SK-N-DZ (cell line): Measurements from ENCODE around the gene GPRIN1.
A peak's percentile ranks its signal among the peaks of the same experiment; 100 is the strongest.
"Not testable (repeated sequence)": the region's sequence is repeated elsewhere in the genome, so short reads cannot be mapped to it uniquely, and the experiment has no call there.

ENCODE experiments used
- DNase-seq: peaks from one replicate; pipeline ENCODE4 v3.0.0-alpha.2; 2015; ENCODE audit warnings: low spot score

GPRIN1 gene

DNA sequence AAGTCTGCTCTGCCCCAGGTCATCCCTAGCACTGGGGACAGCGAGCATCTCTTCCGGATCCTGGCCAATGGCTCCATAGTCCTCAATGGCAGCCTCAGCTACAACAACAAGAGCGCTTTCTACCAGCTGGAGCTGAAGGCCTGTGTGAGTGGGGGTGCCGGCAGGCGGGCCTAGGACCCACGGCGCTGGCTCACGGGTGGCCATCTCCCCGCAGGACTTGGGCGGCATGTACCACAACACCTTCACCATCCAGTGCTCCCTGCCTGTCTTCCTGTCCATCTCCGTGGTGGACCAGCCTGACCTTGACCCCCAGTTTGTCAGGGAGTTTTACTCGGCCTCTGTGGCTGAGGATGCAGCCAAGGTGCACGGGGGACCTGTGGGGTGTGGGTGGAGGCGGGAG, 34.9 kb downstream of the GPRIN1 start:
- no peak for DNase-seq

GRCh38 chr5:176574297-176574591, 35.7 kb downstream of the GPRIN1 start:
- DNase-seq: no peak

- peak; percentile 62 for DNase-seq
Measured at GRCh38 chr5:176573564-176574296, 36.2 kb downstream of the GPRIN1 start.

DNA sequence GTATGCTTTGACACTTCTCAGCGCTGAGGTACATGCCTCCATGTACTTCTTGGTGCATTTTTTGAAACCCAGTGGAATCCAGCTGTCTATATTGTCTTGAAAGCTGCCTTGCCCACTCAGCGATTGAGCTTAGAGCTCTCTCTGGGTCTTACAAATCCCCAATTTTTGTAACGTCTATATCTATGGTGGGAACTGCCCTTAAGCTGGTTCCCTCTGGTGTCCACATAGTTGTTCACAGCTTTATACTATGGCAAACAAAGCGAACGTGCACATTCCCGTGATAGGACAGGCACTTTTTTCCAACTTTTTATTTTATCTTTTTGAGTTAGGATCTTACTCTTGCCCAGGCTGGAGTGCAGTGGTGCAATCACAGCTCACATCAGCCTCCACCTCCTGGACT, 39.9 kb downstream of the GPRIN1 start:
- DNase-seq: no peak

DNA sequence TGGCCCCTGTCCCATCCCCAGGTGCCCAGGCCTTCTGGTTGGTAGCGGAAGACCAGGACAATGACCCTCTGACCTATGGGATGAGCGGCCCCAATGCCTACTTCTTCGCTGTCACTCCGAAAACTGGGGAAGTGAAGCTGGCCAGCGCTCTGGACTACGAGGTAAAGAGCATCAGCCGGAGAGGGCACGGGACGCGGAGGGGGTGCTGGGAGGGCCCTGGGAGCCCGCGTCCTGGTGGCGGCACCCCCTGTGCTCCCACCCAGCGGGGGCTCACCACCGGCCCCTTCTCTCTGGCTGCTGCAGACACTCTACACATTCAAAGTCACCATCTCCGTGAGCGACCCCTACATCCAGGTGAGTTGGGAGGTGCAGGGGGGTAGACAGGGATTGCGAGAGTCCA, 41.3 kb downstream of the GPRIN1 start:
- DNase-seq: no peak

DNA sequence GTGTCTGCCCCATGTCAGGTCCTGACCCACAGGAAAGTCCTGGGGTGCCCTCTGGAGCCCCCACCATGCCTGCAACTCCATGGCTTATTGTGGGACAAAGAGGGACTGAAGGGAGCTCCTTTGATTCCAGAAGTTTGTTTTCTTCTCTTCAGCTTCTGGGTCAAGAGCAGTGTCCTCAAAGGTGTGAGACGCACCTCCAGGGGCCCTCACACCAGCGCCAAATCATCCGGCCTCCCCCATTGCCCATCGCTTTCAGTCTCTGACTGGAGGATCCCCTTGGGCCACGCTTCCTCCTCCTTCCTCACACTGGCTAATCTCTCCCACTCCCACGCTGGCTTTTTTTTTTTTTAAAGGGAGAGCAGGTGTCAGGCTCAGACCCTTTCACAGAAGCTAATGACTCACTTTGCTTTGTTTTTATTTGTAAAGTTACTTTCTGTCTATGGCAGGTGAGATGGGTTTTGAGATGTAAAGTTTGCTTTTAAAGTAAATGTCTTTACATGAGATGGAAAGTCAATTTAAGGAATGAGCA, 44.1 kb downstream of the GPRIN1 start:
- no peak for DNase-seq

DNA sequence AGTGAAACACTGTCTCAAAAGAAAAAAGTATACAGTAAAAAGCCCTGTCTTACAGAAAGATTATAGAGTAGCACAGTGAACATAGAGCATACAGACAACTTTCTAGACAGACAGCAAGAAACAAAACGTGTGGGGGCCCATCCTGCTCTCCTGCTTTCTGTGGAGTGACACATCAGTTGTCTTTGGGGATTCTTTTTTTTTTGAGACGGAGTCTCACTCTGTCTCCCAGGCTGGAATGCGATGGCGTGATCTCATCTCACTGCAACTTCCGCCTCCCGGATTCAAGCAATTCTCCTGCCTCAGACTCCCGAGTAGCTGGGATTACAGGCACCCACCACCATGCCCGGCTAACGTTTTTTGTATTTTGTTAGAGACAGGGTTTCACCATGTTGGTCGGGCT, 46.0 kb downstream of the GPRIN1 start:
- no peak for DNase-seq

- no peak for DNase-seq
Measured at GRCh38 chr5:176562189-176562588, 47.8 kb downstream of the GPRIN1 start.

DNA sequence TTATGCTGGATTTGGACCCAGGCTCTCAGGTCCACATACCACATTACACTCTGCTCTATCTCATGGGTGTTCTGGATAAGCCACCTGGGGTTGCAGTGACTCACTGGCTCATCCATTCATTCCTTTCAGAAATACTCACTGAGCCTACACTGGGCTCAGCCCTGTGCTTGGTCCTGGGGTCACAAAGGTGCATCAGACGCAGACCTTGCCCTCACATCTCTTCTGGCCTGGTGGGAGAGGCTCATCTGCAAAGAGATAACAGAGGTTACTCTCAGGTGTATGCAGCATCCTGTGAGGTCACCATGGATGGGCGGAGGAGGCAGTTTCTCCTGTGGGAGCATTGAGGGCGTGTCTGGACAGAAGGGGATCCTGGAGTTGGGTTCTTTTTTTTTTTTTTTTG, 48.7 kb downstream of the GPRIN1 start:
- no peak for DNase-seq

GRCh38 chr5:176560364-176560763, 49.6 kb downstream of the GPRIN1 start:
- no peak for DNase-seq

DNA sequence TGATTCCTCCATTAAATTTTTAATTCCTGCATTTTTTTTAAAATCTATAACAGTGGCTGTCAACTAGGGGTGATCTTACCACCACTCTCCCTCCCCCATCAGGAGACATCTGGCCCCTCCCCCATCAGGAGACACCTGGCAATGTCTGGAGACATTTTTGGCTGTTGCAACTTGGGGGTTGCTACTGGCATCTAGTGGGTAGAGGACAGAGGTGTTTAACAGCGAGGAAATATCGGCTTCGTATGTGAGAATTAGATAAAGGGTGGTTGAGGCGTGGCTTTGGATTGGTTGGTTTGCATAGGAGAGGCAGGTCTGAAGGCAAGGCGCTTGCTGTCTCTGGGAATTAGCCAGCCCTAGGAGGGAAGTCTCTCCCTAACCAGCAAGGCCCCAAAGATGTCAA, 50.3 kb downstream of the GPRIN1 start:
- no peak for DNase-seq

- DNase-seq: no peak
Measured at GRCh38 chr5:176557846-176558245, 52.1 kb downstream of the GPRIN1 start.

DNA sequence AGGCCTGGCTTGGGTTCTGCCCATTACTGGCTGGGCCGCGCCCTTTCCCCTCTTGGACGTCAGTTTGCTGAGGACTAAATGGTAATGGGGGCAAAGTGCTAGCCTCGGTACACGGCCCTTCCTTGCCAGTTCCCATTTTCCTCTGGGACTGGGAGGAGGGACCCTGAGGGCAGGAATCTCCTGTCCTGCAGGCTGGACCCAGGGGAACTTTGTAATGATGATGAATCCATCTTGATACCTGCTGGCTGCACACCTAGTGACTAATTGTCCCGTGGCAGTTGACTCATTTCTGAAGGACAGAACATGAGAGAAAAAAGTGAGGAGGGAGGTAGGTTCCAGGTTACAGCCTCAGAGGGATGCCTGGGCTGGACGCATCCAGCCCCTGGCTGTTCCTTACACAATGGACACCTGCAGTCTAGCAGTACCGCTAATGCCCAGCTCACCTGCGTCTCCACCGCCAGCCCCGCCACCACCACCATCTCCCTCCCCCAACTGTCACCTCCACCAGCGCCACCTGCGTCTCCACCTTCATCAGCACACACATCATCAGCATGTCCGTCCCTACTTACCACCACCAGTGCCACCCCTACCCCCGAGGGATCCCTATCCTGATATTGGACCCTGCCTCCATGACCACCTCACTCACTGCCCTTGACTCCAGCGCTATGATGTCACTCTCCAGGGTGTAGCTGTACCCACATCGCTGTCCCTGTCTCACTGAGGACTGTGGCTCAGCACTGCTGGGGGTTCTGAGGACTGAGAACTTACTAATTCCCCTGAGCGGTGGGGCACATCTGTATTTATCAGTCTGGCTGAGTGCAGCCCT, 56.5 kb downstream of the GPRIN1 start:
- DNase-seq: no peak

GRCh38 chr5:176552332-176552869, 57.6 kb downstream of the GPRIN1 start:
- no peak for DNase-seq

DNA sequence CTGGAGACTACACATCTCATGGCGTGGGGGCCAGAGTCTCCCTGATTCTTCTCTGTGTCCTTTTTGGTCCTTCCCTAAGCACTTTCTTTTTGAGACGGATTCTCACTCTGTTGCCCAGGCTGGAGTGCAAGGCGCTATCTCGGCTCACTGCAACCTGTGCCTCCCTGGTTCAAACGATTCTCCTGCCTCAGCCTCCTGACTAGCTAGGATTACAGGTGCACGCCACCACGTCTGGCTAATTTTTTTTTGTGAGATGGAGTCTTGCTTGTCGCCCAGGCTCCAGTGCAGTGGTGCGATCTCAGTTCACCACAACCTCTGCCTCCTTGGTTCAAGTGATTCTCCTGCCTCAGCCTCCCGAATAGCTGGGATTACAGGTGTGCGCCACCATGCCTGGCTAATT, 59.0 kb downstream of the GPRIN1 start:
- DNase-seq: not testable (repeated sequence)

- no peak for DNase-seq
Measured at GRCh38 chr5:176550275-176550831, 59.6 kb downstream of the GPRIN1 start.

GRCh38 chr5:176549871-176550270, 60.1 kb downstream of the GPRIN1 start:
- no peak for DNase-seq

DNA sequence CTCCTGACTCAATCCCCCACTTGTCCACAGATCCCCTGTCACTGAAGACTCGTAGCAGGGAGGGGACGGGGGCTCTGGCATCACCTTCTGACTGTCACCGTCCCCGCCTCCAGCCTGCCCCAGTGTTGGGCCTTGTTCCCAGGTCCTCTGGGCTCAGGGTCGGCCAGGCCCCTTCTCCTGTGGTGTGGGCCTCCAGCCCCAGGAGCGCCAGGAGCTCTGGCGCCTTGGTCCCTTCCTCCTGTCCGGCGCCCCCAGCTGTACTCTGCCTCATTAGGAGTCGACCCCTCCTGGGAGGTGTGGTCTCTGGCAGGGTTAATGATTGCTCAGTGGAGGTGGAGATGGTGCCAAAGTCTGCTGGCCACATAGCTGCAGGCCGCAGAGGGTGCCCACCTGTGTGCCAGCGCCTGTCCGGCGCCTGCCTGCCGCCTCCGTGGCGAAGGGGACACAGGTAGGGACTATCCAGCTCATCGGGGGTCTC, 61.0 kb downstream of the GPRIN1 start, which contains the start of gene CDHR2:
CDHR2 (plus strand) TSS at position 376 of the 478 bp plus-strand sequence. CDS start 16,011 bp downstream, outside the sequence.
- DNase-seq: no peak

GRCh38 chr5:176547802-176548201, 62.2 kb downstream of the GPRIN1 start:
- no peak for DNase-seq
